MG63 (cell line): Measurements from ENCODE around the gene PLAAT4. TPM values are rescaled to one million over a fixed set of nuclear protein-coding genes. Genes with fewer than 3 reads are reported as not detected.
A peak's percentile ranks its signal among the peaks of the same experiment; 100 is the strongest.

Experiments
- DNase-seq: peaks from one replicate; pipeline ENCODE4 v3.0.0-alpha.2; 2020
- H3K27me3 ChIP-seq: fragments of 250-450 bp; sonication (Bioruptor Pico); 2 replicates; pipeline ENCODE4 v1.5.1; 2020; ENCODE audit warnings: mild to moderate bottlenecking, moderate library complexity
- H3K36me3 ChIP-seq: fragments of 250-450 bp; sonication (Bioruptor Pico); 2 replicates; pipeline ENCODE4 v1.5.1; 2020; ENCODE audit warnings: mild to moderate bottlenecking, moderate library complexity
- H3K4me3 ChIP-seq: fragments of 250-450 bp; sonication (Bioruptor Pico); 2 replicates; pipeline ENCODE4 v1.5.1; 2020; ENCODE audit warnings: mild to moderate bottlenecking, moderate library complexity
- H3K9me3 ChIP-seq: fragments of 250-450 bp; sonication (Bioruptor Pico); 2 replicates; pipeline ENCODE4 v1.5.1; 2020; ENCODE audit warnings: mild to moderate bottlenecking, moderate library complexity
- total RNA-seq: library from RNA; depleted of rRNA; stranded (reverse); fragments of >200 nt; shearing (Covaris generic); gene quantifications from 2 replicates; pipeline ENCODE4 v1.2.3, GENCODE V29; 2014; ENCODE audit warnings: low replicate concordance

The PLAAT4 gene
- total RNA-seq, 1 experiment from 2014 or later, result 33.9 TPM

DNA sequence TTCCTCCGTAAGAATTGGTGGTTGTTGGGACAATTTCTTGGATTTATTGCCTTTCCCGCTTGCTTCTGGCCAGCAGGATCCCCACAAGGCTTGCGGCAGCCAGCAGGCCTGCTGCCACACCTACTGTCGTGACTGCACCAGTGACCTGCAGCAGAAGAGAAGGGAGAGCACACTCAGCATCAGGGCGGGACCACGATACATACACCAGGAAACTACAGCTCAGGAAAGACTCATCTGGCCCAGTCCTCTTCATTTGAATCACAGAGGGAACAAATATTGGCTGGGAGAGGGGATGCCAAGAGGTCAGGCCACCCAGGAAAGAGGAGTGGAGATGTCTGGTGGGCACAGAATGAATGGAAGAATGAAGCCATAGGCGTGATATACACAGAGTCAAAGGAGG lies 16.3 kb downstream of the PLAAT4 start:
- H3K9me3 ChIP-seq, result no peaks in the 10 kb centered on the region
- no peak overlapping the region for H3K4me3 ChIP-seq
- no peaks in the 10 kb centered on the region for H3K27me3 ChIP-seq
- H3K36me3 ChIP-seq, result no peaks in the 10 kb centered on the region
- no peak for DNase-seq

DNA sequence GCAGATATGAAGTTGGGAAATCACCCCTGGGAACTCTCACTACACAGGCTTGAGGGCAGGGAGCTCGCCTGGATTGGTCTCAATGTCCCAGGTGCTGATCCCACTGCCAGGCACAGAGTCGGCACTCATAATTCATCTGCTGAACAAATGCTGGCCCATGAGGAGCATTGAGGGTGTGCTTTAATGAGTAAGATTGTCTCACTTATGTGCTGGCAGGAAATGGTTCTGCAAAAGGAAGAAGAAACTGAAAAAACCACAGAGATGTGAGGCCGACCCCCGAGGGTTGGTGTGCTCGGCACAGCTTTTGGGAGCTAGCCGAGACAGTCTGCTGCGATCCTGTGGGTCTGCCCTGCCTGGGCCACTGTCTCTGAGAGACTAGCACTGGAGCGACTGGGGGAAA lies 17.2 kb downstream of the PLAAT4 start:
- DNase-seq, result no peak
- Histone ChIP-seq H3K36me3 (no peaks in the 10 kb centered on the region), H3K4me3 (no peak overlapping the region), H3K27me3 (no peaks in the 10 kb centered on the region), H3K9me3 (no peaks in the 10 kb centered on the region)

DNA sequence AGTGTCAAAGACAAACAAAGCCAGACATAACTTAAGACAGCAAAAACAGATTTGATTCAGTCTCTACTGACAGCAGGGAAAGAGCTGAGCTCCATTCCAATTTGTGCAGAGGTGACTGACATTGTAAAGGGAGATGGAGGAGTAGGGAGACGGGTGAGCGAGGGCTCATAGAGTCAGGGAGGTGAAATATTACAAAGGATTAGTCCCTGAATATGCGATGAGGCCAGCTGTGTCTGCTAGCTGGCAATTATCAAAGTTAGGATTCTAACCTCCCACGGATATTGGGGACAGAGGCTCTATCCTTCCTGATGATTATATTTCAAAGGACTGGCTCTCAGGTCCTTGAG lies 18.2 kb downstream of the PLAAT4 start:
- no peak overlapping the region for H3K4me3 ChIP-seq
- no peaks in the 10 kb centered on the region for H3K36me3 ChIP-seq
- H3K27me3 ChIP-seq, result no peaks in the 10 kb centered on the region
- DNase-seq, result no peak
- no peaks in the 10 kb centered on the region for H3K9me3 ChIP-seq

DNA sequence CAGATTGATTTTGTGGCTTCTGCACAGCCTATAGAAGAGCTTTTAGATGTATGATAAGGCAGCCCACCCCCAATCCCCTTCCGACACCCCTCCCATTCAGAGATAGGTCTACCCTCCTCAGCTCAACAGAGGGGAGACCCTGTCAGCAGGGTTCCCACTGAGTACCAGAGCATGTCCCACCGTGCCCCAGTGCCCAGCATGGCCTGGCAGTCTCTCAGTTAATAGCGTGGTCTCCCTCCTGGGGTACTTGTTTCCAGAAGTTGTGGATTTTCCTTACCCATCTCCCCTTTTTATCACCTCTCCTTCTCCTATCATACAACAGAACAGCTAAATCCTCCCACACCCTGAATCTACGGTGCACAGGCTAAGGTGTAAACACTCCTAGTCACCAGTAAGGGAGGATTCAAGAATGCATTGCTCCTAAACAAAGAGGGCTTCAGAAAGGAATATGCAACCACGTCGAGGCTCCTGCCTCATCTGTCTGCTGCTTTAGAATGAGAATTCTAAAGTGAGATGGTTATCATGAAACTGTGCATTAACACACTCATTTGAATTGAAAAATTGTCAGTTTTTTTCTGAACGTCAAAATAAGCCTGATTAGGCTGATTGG lies 19.9 kb downstream of the PLAAT4 start:
- no peaks in the 10 kb centered on the region for H3K27me3 ChIP-seq
- no peak for DNase-seq
- H3K4me3 ChIP-seq, result no peak overlapping the region
- H3K9me3 ChIP-seq, result no peaks in the 10 kb centered on the region
- no peaks in the 10 kb centered on the region for H3K36me3 ChIP-seq

DNA sequence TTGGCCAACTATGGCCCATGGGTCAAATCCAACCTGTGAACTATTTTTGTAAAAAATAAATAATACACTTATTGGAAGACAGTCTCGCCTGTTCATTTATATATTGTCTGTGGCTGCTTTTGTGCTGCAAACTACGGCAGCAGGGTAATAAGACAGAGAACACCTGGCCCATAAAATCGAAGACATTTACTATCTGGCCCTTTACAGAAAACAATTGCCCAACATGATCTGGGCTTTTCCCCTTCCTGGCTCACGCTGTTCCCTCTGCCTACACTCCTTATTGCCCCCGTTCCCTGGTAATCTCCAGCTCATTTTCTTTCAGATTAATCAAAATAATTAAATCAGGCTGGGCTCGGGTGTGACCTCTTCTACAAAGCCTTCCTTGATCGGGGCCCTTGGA lies 21.0 kb downstream of the PLAAT4 start:
- Histone ChIP-seq H3K4me3 (no peak overlapping the region), H3K9me3 (no peaks in the 10 kb centered on the region), H3K36me3 (no peaks in the 10 kb centered on the region), H3K27me3 (no peaks in the 10 kb centered on the region)
- no peak for DNase-seq

DNA sequence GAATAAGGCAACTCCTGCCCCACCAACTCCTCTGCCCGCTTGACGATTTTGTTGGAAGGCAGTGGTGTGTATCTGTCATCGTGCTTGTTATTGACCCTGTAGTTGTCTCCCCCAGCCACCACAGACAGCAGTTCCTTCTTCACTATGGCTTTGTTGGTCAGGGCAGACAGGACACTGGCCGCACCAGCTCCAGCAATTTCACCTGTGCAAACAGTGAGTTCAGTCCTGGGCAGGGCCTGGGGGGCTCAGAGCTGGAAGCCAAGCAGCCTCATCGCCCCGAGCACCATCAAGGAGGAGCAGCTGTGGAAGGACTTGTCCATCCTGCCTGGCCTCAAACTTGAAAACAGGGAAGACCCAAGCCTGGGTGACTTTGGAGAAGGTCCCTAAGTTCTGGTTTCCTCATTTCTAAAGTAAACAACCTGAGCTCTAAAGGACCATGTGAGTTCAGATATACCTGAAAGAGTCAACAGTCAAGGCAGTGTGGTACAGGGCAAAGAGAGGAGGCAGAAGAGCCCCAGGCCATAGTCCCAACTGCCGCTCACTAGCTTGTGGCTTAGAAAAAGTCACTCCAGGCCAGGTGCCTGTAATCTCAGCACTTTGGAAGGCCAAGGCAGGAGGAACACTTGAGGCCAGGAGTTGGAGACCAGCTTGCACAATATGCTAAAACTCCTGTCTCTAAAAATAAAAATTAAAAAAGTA lies 22.0 kb downstream of the PLAAT4 start:
- Histone ChIP-seq H3K27me3 (no peaks in the 10 kb centered on the region), H3K9me3 (no peaks in the 10 kb centered on the region), H3K4me3 (no peak overlapping the region), H3K36me3 (no peaks in the 10 kb centered on the region)
- DNase-seq, result no peak

DNA sequence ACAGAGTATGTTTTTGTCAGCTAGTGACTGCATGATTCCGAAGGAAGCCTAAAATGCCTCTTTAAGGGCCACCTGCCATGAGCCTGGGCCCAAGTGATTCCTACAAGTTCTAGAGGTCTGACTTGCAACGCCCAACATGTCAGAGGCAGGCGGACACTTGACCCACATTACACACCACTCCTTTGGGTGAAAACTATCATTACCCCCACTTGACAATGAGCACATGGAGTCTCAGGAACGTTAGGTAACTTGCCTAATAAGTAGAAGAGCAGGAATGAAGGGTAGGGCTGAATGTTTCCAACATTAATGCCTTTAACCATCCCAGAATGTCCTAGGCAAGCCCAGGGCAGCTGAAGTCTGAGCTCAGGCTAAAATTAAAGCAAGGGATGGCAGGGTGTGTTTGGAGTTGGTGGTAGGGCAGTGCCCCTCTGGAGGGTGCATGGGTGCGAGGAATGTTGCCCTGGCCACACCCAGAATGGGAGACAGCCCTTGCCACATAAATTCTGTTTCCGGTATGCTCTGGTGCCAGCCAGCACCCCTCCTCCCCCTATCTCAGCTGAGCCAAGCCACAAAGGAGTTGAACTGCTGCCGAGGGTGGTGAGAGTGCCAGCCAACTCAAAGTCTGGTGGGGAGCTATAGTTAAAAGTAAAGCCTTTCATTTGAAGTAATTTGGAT lies 24.0 kb downstream of the PLAAT4 start:
- no peak overlapping the region for H3K4me3 ChIP-seq
- no peaks in the 10 kb centered on the region for H3K27me3 ChIP-seq
- DNase-seq, result peak; percentile 76
- no peaks in the 10 kb centered on the region for H3K36me3 ChIP-seq
- H3K9me3 ChIP-seq, result no peaks in the 10 kb centered on the region

DNA sequence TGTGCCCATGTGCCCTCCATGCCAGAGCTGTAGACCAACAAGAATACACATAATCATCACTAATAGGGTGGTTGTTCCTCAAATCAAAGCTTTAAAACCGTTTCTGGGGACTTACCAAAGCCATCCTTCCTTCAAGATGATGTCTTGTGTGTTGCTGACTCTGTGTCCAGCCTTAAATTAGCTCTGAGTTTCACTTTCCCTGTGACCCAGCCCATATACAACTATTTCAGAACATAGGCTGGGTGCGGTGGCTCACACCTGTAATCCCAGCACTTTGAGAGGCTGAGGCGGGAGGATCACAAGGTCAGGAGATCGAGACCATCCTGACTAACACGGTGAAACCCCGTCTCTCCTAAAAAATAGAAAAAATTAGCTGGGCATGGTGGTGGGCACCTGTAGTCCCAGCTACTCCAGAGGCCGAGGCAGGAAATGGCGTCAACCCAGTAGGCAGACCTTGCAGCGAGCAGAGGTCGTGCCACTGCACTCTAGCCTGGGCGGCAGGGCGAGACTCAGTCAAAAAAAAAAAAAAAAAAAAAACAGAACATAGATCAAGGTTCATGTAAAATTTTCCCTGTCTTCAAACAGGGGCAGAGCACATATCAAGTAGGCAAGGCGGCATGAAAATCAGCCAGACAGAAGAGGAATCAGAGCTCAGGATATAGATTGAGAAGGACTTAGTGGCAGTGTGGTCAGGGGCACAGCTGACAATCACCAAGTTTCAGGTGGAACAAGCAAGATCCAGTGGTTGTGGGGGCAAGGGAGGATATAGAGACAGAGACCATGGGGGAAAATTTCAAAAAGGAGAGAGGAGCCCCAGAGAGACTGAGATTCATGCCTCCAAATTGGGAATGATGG lies 26.8 kb downstream of the PLAAT4 start, which contains the start of gene PLAAT2:
TSS of gene PLAAT2 (minus strand) at position 179 of the 855 bp plus-strand sequence. CDS start at position 124, 55 bp downstream.
- H3K36me3 ChIP-seq, result no peaks in the 10 kb centered on the region
- 0 out of 2 replicates have a peak, but pooled peaks cover 2% of the 10 kb centered on the region for H3K9me3 ChIP-seq
- no peaks in the 10 kb centered on the region for H3K27me3 ChIP-seq
- H3K4me3 ChIP-seq, result no peak within 1 kb of the TSS
- DNase-seq, result no peak

DNA sequence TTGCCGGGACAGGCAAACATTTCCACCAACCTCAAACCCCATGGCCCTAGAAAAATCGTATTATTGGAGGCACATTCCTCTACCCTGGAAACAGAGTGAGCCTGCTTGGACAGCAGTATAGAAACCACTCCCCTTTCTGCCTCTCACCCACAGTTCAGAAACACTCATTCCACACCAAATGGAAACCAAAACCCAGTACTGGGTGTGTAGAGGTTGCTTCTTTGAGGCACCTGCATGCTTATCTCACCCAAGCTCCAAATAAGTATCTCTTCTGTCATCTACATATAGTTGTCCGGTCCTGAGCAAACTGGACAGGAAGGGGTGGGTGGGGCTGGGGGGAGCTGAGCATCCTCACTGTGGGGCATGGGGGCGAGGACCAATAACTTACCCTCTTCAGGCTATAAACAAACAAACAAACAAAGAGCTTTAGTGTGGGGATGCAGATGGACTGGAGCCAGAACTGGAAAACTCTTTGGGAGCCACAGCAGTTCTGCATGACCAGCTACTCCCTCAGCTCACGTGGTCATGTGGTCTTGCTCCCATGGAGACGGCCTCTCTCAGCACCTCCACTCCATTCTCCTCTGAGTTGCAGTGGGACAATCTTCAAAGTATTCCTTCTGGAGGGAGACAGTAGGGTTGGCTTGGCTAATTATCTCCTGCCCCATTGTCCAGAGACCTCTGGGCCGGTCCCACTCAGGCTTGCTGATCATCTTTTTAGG lies 27.6 kb downstream of the PLAAT4 start:
- no peak overlapping the region for H3K4me3 ChIP-seq
- no peaks in the 10 kb centered on the region for H3K36me3 ChIP-seq
- no peaks in the 10 kb centered on the region for H3K27me3 ChIP-seq
- DNase-seq, result no peak
- H3K9me3 ChIP-seq, result 0 out of 2 replicates have a peak, but pooled peaks cover 2% of the 10 kb centered on the region

DNA sequence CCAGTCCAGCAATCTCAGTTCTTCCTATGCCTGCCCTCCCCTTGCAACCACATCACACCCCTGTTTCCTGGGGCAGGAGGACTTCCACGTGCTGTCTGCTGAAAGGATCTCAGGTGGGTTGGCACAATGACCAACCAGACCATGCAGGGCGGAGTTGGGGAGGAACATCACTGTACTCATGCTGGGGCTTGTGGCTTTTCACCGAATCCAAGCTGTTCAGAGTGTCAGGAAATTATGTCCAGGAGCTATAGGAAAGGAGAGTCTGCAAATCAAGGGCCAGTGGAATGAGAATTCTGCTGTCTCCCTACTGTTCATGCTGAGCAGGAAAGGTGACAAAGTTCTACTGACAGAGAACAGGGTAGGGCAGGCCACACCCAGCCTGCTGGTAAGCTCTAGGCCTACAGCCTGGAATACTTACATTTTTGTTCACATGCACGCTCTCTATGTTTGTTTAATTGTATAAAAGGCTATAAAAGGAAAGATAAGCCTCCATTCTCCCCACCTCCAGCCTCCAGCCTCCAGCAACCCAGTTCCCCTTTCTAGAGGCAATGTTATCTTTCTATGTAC lies 28.3 kb downstream of the PLAAT4 start:
- Histone ChIP-seq H3K9me3 (0 out of 2 replicates have a peak, but pooled peaks cover 2% of the 10 kb centered on the region), H3K36me3 (no peaks in the 10 kb centered on the region), H3K27me3 (no peaks in the 10 kb centered on the region), H3K4me3 (no peak overlapping the region)
- peak; percentile 41 for DNase-seq

DNA sequence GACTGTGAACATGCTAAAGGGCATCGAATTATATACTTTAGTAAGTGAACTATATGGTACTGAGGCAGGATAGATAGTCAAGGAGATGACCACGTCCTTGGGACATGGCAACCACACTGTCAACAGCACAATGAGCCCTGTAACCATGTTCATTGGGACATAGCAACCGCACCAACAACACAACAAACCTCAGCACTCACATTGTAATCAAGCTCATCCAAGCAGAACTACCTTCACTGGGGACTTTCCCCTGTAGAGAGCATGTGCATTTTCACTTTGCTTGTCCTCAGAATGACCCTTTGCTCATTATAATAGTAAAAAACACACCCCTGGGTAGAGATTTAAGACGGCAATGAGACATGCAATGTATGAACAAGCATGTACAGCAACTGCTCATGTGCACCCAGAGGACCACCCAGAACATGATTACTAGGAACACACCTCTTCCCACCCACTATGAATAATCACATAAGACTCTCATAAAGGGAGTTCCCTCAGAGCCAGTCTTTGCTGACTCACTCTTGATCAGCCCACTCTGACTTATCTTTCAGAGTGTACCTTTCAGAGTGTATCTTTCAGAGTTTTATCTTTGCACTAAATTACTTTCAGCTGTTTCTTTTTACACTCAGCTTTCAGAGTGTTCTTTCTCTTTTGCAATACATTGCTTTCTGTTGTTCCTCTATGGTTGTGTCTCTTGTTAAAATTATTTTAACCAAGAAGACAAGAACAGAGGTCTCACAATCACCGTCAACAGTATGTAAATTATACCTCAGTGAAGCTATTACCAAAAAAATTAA lies 30.6 kb downstream of the PLAAT4 start:
- no peaks in the 10 kb centered on the region for H3K27me3 ChIP-seq
- H3K9me3 ChIP-seq, result 0 out of 2 replicates have a peak, but pooled peaks cover 2% of the 10 kb centered on the region
- no peaks in the 10 kb centered on the region for H3K36me3 ChIP-seq
- peak; percentile 53 for DNase-seq
- no peak overlapping the region for H3K4me3 ChIP-seq

DNA sequence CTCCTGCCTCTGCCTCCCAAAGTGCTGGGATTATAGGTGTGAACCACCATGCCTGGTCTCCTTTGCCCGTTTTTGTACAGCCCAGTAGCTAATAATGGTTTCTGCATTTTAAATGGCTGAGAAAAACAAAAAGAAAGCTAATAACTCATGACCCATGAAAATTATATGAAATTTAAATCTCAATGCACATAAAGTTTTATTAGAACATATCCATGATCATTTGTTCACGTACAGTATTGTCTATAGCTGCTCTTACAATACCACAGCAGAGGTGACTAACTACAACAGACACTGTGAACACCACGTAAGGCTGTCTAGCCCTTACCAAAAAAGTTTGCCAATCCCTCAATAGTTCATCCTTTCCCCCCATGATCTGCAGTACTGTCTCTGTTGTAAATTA lies 33.0 kb downstream of the PLAAT4 start:
- H3K9me3 ChIP-seq, result 0 out of 2 replicates have a peak, but pooled peaks cover 2% of the 10 kb centered on the region
- no peak for DNase-seq
- no peak overlapping the region for H3K4me3 ChIP-seq
- no peaks in the 10 kb centered on the region; the same call in 1 of the 2 replicates for H3K36me3 ChIP-seq
- H3K27me3 ChIP-seq, result no peaks in the 10 kb centered on the region

DNA sequence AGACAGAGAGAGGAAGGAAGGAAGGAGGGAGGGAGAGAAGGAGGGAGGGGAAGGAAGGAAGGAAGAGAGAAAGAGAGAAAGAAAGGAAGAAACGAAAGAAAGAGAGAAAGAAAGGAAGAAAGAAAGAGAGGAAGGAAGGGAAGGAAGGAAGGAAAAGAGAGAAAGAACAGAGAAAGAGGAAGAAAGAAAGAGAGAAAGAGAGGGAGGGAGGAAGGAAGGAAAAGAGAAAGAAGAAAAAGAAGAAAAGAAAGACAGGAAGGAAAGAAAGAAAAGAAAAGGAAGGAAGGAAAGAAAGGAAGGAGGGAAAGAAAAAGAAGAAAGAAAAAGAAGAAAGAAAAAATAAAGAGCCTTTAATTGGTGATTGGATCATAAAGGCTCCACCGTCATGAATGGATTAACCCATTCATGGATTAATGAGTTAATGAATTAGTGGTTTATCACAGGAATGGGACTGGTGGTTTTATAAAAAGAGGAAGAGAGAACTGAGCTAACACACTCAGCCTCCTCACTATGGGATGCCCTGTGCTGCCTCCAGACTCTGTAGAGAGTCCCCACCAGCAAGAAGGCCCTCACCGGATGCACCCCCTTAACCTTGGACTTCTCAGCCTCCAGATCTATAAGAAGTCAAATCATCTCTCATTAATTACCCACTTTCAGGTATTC lies 35.5 kb downstream of the PLAAT4 start:
- Histone ChIP-seq H3K4me3 (no peak overlapping the region), H3K9me3 (0 out of 2 replicates have a peak, but pooled peaks cover 2% of the 10 kb centered on the region)

DNA sequence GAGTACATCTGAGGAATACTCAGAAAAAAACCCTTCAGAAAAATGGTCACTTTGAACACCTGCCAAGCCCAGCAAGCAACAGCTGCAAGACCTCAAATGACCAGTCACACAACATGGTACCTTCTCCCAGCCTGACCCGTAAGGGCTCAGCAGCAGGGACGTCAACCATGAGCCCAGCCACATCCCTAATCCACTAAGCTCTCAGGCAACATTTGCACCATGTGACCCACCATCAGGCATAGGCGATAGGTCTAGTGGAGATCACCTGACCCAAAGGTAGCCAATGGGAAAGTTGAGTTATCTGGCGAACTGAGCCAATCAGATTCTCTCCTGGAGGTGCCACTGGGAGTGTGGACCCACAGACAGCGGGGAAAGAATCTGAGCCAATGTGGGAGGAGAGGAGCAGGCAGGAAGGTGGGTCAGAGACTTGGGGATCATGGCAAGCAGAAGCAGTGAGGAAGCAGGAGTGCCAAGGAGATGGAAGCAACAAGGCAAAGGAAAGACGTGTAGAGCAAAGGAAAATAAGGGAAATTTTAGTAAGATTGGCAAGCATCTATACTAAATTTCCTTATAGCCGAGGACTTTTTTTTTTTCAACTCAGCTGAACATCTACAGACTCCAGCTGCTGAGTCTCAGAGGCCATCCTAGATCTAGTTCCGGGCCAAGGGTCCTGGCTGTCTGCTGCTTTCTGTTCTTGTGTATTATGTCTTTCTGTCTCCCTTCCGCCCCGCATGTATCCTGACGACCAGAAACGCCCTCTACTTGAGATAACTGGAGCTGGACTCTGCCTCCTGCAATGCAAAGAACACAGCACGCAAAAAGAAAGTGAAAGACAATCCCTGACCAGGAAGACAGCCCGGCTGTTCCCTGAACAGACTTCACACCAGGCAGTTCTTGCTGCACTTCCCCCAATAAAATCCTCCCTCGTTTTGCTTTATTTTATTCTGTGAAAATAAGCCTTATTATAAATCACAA lies 37.6 kb downstream of the PLAAT4 start:
- peak; percentile 68 for DNase-seq
- Histone ChIP-seq H3K27me3 (no peaks in the 10 kb centered on the region), H3K4me3 (peak overlapping the region; percentile 23), H3K36me3 (no peaks in the 10 kb centered on the region; the same call in 1 of the 2 replicates), H3K9me3 (no peaks in the 10 kb centered on the region)

More for the DNA sequence above, 35.5 kb downstream of the PLAAT4 start:
- Histone ChIP-seq H3K27me3 (no peaks in the 10 kb centered on the region), H3K36me3 (no peaks in the 10 kb centered on the region; the same call in 1 of the 2 replicates)
- no peak for DNase-seq
